Activated CD4-positive, alpha-beta T cell treated with anti-CD3 and anti-CD28 coated beads for 1 hour (primary cell): Measurements from ENCODE around the gene TMEM53.

Experiments
- DNase-seq: peaks from one replicate; pipeline ENCODE4 v3.0.0-alpha.2; 2020

Gene TMEM53

DNA sequence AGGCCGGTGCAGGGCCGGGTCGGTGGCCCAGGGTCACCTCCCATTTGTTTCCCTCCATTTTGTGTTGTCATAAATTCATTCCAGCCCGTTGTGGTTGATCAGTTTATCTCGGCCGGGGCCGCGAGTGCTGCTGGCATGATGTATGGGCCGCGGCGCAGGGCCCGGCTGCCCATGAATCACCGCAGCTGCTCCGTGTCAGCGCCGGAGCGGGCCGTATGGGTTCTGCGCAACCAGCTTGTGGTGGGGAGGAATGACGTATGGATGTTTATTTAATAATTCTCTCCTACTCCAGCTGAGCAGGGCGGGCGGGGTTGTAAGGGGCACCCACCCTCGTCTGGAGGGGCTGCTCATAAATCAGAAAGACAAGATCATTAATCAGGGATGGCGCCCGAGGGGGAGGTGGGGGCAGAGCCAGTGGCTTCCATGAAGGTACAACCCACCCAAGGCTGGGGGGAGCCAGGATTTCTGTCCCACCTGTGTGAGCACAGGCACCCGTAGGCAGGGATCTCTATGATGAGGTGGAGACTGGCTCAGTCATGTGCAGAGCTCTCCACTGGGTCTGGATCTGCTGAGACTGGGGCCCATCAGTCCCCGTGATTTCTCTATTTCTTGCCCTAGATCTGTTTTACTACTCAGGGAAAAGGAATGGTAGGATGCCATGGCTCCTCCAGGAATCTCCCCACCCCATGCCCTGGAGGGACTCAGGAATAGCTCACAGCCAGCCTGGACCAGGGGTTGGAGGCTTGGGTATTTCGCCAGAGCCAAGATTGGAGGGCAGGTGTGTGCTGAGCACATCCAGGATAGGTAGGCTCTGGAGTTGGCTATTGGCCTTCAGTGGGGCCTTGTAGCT lies 27.8 kb downstream of the TMEM53 start:
- no peak for DNase-seq

GRCh38 chr1:44645476-44646244 lies 28.6 kb downstream of the TMEM53 start:
- no peak for DNase-seq

DNA sequence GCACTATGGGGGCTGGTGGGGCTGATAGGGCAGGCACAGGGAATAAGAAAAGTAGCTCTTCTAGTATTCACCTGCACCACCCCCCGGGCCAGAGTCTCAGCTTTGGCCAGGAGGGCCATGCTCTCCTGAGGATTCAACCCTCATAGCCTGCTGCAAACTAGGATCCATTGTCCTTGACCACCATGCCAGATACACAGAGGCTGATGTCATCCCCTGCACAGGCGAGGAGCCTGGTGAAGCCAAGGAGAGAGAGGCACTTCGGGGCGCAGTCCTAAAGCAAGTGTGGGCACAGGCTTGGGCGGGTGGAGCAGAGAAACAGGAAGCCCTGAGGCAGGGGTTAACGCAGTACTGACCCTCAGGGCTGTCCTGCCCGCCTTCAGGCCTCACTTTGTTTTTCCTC lies 29.5 kb downstream of the TMEM53 start:
- DNase-seq, result no peak

DNA sequence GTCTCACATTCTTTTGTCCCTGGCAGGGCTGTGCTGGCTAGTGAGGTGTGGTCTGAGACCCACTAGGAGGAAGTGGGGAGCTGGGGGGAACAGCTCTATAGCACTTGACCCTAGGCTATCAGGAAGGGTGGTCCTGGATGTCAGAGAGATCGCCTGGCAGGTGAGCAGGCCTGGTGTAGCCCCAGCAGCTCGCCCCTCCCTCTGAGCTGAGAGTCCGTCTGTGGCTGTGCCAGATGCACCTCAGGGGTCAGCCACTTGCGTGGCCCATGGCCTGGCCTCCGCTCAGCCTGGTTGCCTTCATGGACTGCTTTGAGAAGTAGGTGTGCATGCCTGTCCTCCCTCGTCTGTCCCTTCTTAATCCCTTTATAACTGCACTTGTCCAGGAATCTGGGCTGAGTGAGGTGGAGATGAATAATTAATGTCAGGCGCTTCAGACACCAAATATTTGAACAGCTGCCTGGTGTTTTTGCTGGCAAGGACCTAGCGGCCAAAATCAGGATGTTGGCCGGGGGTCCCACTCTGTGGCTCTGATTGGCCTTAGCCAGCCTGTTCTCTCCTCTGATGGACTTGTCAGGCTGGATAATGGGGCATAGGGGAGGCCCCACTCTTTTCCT lies 30.5 kb downstream of the TMEM53 start:
- no peak for DNase-seq

DNA sequence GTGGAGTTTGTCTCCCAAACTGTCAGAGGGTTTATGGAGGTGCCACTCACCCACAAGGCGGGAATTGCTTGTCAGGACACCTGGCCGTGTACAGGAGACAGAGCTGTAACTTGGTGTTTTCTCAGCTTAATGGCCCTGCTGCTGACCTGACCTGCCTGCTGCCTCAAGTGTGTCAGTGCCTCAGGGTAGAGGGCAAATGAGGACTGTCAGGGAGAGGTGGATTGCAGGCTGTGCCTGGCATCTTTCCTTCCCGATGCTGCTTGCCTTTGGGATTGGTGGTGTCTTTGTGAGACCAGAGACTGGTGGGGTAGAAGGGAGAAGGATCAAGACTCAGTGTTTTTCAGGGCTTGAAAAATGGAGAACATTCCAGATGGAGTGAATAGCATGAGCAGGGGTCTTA lies 31.4 kb downstream of the TMEM53 start:
- DNase-seq, result no peak

GRCh38 chr1:44642255-44642654 lies 32.0 kb downstream of the TMEM53 start:
- DNase-seq, result no peak

GRCh38 chr1:44641126-44642102 lies 32.9 kb downstream of the TMEM53 start:
- no peak for DNase-seq

GRCh38 chr1:44640200-44640853 lies 34.0 kb downstream of the TMEM53 start:
- DNase-seq, result no peak

GRCh38 chr1:44637702-44638411 lies 36.4 kb downstream of the TMEM53 start:
- DNase-seq, result no peak

- no peak for DNase-seq
Measured at GRCh38 chr1:44636688-44637598, 37.3 kb downstream of the TMEM53 start.

DNA sequence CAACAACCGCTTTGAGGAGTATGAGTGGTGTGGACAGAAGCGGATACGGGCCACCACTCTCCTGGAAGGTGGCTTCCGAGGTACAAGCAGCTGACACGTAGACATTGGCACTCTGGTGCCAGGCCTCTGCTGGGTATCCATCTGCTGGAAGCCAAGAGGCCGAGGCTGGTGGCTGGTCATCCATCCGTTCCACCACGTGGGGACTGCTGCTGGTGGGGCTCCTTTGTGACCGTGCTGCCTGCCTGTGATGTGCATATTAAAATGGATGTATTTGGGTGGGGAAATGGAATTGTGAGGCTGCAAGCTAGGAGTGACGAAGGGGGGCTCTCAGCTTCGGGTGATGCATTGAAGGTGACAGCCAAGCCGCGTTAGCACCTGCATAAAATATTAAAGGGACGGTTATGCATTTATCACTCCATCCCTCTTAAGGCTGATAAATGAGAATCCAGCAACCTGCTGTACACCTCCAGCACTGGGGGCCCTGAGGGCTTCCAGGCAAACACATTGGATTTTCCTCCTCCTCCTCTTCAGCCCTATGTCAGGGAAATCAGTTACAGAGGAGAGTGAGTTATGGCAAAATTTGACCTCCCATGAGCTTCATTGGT lies 38.1 kb downstream of the TMEM53 start:
- DNase-seq, result no peak

- no peak for DNase-seq
Measured at GRCh38 chr1:44635439-44635838, 38.8 kb downstream of the TMEM53 start.

GRCh38 chr1:44634606-44635189 lies 39.6 kb downstream of the TMEM53 start:
- no peak for DNase-seq

GRCh38 chr1:44632598-44632997 lies 41.7 kb downstream of the TMEM53 start:
- DNase-seq, result no peak

DNA sequence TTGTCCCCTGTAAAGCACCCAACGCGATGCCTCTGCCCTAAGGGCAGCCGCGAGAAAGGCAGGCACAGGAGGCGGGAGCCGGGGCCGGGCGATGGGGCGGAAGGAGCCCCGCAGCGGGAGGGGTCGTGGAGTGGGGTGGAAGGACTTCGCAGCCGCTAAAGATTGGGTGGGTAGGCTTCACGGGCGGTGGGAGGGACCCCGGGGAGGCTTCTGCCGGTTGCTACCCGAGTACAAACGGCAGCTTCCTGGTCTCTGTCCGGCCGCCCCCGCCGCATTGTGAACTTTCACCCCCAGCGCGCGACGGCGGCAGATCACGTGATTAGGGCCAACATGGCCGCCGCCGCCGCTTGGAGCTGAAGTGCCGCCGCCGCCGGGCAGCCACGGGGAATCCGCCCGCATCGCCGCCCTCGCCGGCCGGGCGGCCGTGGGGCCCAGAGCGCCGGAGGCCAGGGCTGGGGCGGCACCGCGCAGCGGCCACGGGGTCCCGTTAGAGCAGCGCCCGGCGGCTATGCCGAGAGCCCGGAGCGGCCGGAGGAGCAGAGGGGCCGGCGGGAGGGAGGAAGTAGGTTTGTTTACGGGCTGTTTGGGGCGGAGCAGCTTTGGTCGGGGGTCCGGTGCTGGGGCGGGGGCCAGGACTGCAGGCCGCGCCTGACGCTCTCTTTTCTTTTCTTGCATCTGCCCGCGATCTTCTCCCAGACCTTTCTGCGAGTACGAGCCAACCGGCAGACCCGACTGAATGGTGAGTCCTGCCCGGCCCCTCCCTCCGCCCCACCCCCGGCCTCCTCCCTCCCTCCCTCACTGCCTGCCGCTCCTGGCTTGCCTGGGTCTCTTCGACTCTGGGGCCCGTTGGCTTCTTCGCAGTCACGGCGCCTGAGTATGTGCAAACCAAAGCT lies 42.4 kb downstream of the TMEM53 start:
- peak; percentile 84 for DNase-seq

GRCh38 chr1:44631333-44631646 lies 43.0 kb downstream of the TMEM53 start:
- no peak for DNase-seq

- no peak for DNase-seq
Measured at GRCh38 chr1:44630116-44630515, 44.2 kb downstream of the TMEM53 start.

GRCh38 chr1:44628962-44629756 lies 45.1 kb downstream of the TMEM53 start:
- DNase-seq, result no peak
